GM11168 (cell line): ENCODE data around the gene RAB3B.
"Not testable (repeated sequence)": the region's sequence is repeated elsewhere in the genome, so short reads cannot be mapped to it uniquely, and the experiment has no call there.

Experiments
- in situ Hi-C: fragments of 300-500 bp; cut with MboI; formaldehyde crosslinking; loops from one replicate; pipeline ENCODE4 v1.12.0; 2022; ENCODE audit warnings: low sequenced_read_pairs; ENCODE audit not compliant: unreplicated experiment

The RAB3B gene

GRCh38 chr1:51989582-51990477, 670 bp downstream of the RAB3B start:
- in situ Hi-C loops = loop anchor here (5.0 kb wide), 1 partner anchor 33 kb away; no protein-coding TSS in a partner anchor

- in situ Hi-C loops = no loop called here
Observed at GRCh38 chr1:51988254-51988653, 2.2 kb downstream of the RAB3B start.

- in situ Hi-C loops = no loop called here
Observed at GRCh38 chr1:51986718-51987117, 3.8 kb downstream of the RAB3B start.

GRCh38 chr1:51982161-51982560, 8.3 kb downstream of the RAB3B start:
- in situ Hi-C loops = no loop called here

GRCh38 chr1:51981555-51981954, 8.9 kb downstream of the RAB3B start:
- in situ Hi-C loops = no loop called here

- in situ Hi-C loops = no loop called here
Observed at GRCh38 chr1:51978099-51978498, 12.4 kb downstream of the RAB3B start.

- in situ Hi-C loops = no loop called here
Observed at GRCh38 chr1:51976846-51977602, 13.5 kb downstream of the RAB3B start.

- in situ Hi-C loops = no loop called here
Observed at GRCh38 chr1:51973587-51974474, 16.7 kb downstream of the RAB3B start.

GRCh38 chr1:51969038-51969705, 21.3 kb downstream of the RAB3B start:
- in situ Hi-C loops = no loop called here

GRCh38 chr1:51968632-51969031, 21.9 kb downstream of the RAB3B start:
- in situ Hi-C loops = no loop called here

GRCh38 chr1:51967213-51967791, 23.2 kb downstream of the RAB3B start:
- in situ Hi-C loops = not testable (repeated sequence)

GRCh38 chr1:51966559-51966958, 23.9 kb downstream of the RAB3B start:
- in situ Hi-C loops = no loop called here

- in situ Hi-C loops = no loop called here
Observed at GRCh38 chr1:51964309-51964696, 26.2 kb downstream of the RAB3B start.

- in situ Hi-C loops = no loop called here
Observed at GRCh38 chr1:51963592-51964308, 26.8 kb downstream of the RAB3B start.

GRCh38 chr1:51962486-51963356, 27.8 kb downstream of the RAB3B start:
- in situ Hi-C loops = no loop called here

- in situ Hi-C loops = no loop called here
Observed at GRCh38 chr1:51961954-51962353, 28.5 kb downstream of the RAB3B start.

- in situ Hi-C loops = no loop called here
Observed at GRCh38 chr1:51961231-51961630, 29.3 kb downstream of the RAB3B start.

GRCh38 chr1:51960262-51960661, 30.2 kb downstream of the RAB3B start:
- in situ Hi-C loops = no loop called here
